ENCODE measurements around the gene VSTM2B.

Gene VSTM2B

DNA sequence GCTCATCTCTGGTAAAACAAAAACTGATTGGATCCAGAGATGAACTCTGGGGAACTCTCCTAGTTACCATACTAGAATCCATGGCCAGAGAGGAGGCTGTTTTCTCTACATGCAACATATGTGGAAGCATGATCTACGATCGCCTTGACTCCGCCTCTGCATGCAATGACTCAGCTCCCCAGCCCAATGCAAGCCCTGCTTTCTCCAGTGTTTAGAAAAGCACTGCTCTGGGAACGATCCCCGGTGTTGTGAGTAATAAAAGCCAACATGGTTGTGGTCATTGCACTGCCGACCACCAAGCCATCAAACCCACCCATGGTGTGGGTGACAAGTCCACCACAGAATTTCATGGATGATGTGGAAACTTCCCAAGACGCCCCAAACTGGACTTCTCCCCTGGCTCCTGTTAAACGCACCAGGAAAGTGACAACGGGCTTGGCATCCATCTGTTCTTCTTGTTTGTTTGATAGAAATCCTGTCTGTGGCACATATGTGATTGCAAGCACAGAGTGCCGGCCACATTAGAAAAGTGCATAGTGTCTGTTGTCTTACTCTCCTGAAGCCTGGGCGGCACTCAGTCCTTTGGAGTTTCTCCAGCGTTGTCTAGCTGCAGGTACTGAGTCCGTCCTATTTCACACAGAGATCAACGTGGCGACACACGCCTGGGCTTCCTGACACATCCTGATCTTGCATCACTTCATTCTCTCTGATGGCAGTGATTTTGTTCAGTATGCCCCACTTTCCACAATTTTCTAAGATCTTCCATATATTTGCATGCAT is 36.4 kb upstream of the VSTM2B start:
- TF ChIP-seq CTCF (conservative IDR thresholded peaks at IDR 0.05) = no peak
- TF ChIP-seq ZFX (IDR thresholded peaks at IDR 0.05) = no peak

DNA sequence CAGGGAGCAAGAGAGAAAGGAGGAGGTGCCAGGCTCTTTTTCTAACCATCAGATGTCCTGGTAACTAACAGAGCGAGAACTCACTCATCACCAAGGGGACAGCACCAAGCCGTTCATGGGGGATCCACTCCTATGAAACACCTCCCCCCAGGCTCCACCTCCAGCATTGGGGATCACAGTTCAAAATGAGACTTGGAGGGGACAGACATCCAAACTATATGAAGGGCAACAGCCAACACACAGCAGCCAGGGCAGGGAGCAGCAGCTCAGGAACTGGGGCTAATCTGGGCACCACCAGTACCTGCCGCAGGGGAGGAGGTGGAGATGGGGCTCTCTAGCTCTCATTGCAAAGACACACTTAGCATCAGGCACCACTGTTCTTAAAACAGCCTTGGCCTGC is 34.3 kb upstream of the VSTM2B start:
- no peak overlapping the region for H3K27ac ChIP-seq
- TF ChIP-seq CTCF (conservative IDR thresholded peaks at IDR 0.05) (no peak), ZFX (IDR thresholded peaks at IDR 0.05) (no peak)

More for the DNA sequence above, 36.4 kb upstream of the VSTM2B start:
- no peak overlapping the region for H3K27ac ChIP-seq

DNA sequence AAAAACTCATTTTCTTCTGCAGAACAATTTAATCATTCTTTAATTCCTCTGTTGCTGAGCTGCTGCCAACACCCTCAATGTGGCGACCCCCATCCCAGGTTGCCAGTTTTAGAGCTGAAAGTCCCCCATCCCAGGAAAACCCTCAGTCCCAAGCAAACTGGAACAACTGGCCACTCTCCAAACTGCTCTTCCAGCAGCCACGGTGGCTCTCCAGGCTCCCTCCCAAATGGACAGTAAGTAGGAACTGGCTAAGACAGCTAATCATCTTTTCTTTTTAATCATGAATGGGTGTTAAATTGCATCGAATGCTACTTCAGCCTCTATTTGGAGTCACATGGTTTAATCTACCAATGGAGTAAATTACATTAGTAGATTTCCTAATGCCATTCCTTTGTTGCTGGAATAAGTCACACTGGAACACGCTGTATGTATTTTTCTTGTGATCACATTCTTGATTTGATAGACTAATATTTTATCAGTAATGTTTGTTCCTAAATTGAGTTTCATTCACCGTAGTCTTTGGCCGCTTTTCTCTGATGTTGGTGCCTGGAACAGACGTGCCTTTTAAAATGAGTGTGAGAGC is 33.7 kb upstream of the VSTM2B start:
- no peak overlapping the region for H3K27ac ChIP-seq
- TF ChIP-seq ZFX (IDR thresholded peaks at IDR 0.05) = no peak
- no peak for TF ChIP-seq CTCF (conservative IDR thresholded peaks at IDR 0.05)

DNA sequence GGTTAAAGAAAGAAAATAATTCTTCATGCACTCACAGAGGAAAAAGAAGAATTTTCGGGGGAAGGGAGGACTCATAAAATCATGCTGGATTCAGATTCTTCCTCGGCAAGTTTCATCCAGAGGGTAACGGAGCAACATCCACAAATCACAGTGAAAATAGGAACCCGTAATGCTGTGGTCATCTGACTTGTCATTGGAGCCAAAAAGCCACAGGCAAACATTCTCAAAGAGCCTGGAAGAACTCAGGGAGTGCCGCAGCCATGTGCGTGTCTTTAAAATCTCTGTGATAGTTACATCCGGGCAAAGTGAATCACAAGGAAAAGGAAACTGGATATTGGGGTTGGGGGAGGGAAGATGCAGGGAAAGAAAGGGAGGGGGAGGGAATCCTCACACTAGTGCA is 33.0 kb upstream of the VSTM2B start:
- TF ChIP-seq ZFX (IDR thresholded peaks at IDR 0.05) (no peak), CTCF (conservative IDR thresholded peaks at IDR 0.05) (no peak)
- no peak overlapping the region for H3K27ac ChIP-seq

DNA sequence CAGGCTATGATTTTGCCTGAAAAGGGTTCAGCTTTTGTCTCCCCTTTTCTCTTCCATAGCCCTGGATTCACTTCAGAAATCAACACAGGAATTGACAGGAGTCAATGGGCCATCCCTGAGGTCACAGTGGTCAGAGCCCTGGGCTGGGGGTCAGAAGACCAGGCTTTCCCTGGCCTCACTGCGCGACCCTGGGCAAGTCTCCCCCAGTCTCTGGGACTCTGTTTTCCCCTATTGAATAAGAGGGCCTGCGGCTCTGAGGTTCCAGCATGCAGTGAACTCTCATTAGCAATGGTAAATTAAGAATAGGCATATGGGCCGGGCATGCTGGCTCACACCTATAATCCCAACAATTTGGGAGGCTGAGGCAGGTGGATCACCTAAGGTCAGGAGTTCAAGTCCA is 30.7 kb upstream of the VSTM2B start:
- TF ChIP-seq ZFX (IDR thresholded peaks at IDR 0.05) (no peak), CTCF (conservative IDR thresholded peaks at IDR 0.05) (no peak)
- H3K27ac ChIP-seq = no peak overlapping the region

DNA sequence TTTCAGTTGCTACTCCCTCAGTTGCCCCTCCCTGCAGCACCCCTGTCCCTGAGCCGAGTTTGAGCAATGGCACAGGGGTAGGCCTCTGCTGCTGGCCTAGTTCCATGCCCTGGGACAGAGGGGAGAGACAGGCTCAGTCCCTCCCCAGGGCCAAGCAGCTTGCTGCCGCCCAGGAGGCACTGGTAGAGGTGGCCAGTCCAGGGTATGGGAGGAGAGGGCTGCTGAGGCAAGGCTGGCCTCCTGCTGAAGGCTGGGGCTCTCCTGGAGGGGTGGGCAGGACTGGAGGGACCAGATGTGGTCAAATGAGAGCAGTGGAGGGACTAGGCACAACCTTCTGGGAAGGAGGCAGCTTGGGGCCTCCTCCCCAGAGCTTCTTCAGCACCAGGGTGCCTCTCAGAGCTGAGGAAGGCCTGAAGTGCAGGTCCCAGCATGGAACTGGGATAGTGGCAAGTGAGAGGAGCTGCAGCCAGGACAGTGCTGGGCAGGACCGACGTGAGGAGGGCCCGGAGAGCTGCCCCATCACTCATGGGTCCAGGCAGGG is 29.8 kb upstream of the VSTM2B start:
- H3K27ac ChIP-seq = no peak overlapping the region
- TF ChIP-seq CTCF (conservative IDR thresholded peaks at IDR 0.05) (no peak), ZFX (IDR thresholded peaks at IDR 0.05) (no peak)

DNA sequence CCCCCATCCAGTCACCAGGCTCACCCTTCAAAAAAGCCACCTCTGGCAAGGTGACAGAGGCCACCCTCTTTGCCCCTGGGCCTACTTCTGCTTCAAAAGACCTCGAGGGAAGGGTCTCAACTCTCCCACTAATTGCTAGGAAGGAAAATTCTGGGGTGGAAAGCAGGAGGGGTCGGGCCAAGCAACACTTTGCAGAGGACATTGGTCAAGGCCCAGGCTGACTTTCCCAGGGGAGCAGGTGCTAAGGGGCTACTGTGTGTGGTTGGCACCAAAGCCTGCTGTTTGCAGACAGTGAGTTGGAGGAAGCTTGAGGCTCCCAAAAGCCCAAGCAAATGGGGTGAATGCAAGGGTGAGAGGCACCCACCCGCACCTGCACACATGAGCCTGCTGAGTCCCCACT is 28.6 kb upstream of the VSTM2B start:
- TF ChIP-seq ZFX (IDR thresholded peaks at IDR 0.05) = no peak
- no peak for TF ChIP-seq CTCF (conservative IDR thresholded peaks at IDR 0.05)
- H3K27ac ChIP-seq = no peak overlapping the region

Data from C4-2B (cell line).